ENCODE measurements around the gene GJB4. TPM values are rescaled to one million over a fixed set of nuclear protein-coding genes. Genes with fewer than 3 reads are reported as not detected.
"Not testable (repeated sequence)": the region's sequence is repeated elsewhere in the genome, so short reads cannot be mapped to it uniquely, and the experiment has no call there.

The GJB4 gene
- total and polyA plus RNA-seq, 2 experiments from 2014 or later, result not detected

DNA sequence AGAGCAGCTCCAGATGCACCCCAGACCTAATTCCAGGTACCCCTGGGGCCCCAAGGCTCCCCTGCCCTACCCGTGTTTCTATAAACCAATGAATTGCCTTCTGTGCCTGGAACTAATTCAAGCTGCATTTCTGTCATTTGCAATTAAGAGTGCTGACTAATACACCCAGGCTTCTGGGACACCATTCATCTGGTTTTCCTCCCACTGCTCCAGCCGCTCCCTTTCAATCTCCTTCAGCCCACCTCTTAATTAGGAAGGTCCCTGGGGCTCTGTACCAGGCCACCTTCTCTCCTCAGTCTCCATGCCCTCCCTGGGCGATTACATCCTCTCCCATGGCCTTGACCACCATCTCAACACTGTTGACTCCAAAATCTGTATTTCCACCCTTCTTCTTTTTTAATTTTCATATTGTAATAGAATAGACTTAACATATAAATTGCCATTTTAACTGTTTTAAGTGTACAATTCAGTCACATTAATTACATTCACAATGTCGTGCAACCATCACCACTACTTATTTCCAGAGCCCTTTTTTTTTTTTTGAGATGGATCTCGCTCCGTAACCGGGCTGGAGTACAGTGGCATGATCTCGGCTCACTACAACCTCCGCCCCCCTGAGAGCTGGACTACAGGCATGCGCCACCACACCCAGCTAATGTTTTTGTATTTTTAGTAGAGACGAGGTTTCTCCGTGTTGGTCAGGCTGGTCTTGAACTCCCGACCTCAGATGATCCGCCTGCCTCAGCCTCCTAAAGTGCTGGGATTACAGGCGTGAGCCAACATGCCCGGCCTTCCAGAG, 12.2 kb downstream of the GJB4 start:
- Histone ChIP-seq H3K27ac (no peak overlapping the region), H3K36me3 (no peaks in the 10 kb centered on the region), H3K27me3 (peaks cover 6% of the 10 kb centered on the region), H3K4me3 (no peak overlapping the region), H3K9me3 (ENCODE audit: low read depth) (no peaks in the 10 kb centered on the region), H3K4me1 (ENCODE audit: low read depth) (no peaks in the 10 kb centered on the region)
- no peak for TF ChIP-seq CTCF (IDR thresholded peaks at IDR 0.05; ENCODE audit: low read depth, low read length)
- no peak for DNase-seq (ENCODE audit: low read depth in 1 of 2, low spot score in 1 of 2)

GRCh38 chr1:34773114-34773513, 13.6 kb downstream of the GJB4 start:
- H3K27me3 ChIP-seq; H3K27ac ChIP-seq; H3K9me3 ChIP-seq (ENCODE audit: low read depth); H3K4me1 ChIP-seq (ENCODE audit: low read depth); H3K4me3 ChIP-seq; H3K36me3 ChIP-seq; DNase-seq (ENCODE audit: low read depth in 1 of 2, low spot score in 1 of 2): not testable (repeated sequence)

DNA sequence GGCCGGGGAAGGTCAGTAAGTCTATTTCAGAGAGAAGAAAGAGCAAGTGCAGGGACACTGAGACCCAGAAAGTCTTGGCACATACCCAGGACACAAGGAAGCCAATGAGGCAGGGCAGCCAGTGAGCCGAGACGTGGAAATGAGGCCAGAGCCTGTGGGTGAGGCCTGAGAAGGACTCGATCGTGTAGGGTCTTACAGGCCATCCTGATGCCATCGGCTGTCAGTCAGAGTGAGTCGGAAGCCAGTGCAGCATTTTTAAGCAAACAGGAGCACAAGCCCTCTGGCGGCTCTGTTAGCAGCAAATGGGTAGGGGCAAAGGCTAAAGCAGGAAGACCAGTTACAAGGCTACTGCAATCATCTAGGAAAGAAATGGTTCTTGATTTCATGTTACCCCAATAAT, 15.4 kb downstream of the GJB4 start:
- no peak for TF ChIP-seq CTCF (IDR thresholded peaks at IDR 0.05; ENCODE audit: low read depth, low read length)
- H3K9me3 ChIP-seq (ENCODE audit: low read depth), result no peaks in the 10 kb centered on the region
- DNase-seq (ENCODE audit: low read depth in 1 of 2, low spot score in 1 of 2), result no peak

DNA sequence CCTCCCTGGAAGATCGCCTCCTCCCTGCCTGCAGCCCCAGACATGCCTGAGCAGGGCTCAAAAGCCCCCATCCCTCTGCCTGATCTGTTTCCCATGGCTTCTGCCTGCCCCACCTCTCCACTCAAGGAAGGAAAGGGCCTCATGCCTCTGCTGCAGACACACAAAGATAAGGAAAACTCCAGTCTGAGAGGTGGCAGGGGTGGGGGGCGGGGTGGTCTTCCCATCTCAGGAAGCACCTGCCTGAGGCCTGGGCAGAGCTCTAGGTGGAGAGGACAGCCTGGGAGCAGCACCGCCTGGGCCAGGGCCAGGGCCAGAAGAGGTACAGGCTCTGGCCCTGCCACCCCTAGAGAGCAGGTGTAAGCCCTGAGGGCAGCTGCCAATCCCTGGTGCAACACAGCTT, 17.4 kb downstream of the GJB4 start:
- Histone ChIP-seq H3K4me1 (ENCODE audit: low read depth) (peaks cover 4% of the 10 kb centered on the region), H3K9me3 (ENCODE audit: low read depth) (no peaks in the 10 kb centered on the region), H3K27ac (no peak overlapping the region), H3K36me3 (no peaks in the 10 kb centered on the region), H3K4me3 (no peak overlapping the region), H3K27me3 (peaks cover 33% of the 10 kb centered on the region)
- no peak for TF ChIP-seq CTCF (IDR thresholded peaks at IDR 0.05; ENCODE audit: low read depth, low read length)
- DNase-seq (ENCODE audit: low read depth in 1 of 2, low spot score in 1 of 2), result no peak

More for the DNA sequence above, 15.4 kb downstream of the GJB4 start:
- H3K36me3 ChIP-seq, result no peaks in the 10 kb centered on the region
- no peaks in the 10 kb centered on the region for H3K4me1 ChIP-seq (ENCODE audit: low read depth)
- peaks cover 17% of the 10 kb centered on the region for H3K27me3 ChIP-seq
- no peak overlapping the region for H3K4me3 ChIP-seq
- H3K27ac ChIP-seq, result no peak overlapping the region

DNA sequence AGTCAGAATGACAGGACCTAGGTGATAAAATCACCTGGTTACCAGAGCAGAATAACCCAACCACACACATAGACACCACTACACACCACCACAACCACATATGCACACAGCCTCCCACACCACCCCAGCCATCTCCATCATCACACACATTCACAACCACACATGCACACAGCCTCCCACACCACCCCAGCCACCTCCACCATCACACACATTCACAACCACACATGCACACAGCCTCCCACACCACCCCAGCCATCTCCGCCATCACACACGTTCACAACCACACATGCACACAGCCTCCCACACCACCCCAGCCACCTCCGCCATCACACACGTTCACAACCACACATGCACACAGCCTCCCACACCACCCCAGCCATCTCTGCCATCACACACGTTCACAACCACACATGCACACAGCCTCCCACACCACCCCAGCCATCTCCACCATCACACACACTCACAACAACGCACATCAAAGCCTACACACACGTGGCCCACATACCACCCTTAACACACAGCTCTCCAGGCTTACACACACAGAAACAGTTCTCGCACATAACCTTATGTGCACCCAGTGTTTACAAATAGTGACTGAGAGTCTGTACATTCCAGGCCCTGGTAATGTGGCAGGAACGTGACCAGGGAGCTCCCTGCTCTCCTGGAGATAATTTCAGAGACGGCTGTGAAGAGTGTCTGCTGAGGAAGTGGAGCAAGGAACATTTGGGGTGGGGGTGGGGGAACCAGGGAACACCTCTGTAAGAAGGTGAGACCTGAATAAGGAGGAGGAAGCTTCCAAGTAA, 18.2 kb downstream of the GJB4 start:
- Histone ChIP-seq H3K36me3 (no peaks in the 10 kb centered on the region), H3K27me3 (peaks cover 41% of the 10 kb centered on the region), H3K4me3 (no peak overlapping the region), H3K27ac (no peak overlapping the region), H3K9me3 (ENCODE audit: low read depth) (no peaks in the 10 kb centered on the region), H3K4me1 (ENCODE audit: low read depth) (peaks cover 4% of the 10 kb centered on the region)
- no peak for TF ChIP-seq CTCF (IDR thresholded peaks at IDR 0.05; ENCODE audit: low read depth, low read length)
- DNase-seq (ENCODE audit: low read depth in 1 of 2, low spot score in 1 of 2), result no peak

DNA sequence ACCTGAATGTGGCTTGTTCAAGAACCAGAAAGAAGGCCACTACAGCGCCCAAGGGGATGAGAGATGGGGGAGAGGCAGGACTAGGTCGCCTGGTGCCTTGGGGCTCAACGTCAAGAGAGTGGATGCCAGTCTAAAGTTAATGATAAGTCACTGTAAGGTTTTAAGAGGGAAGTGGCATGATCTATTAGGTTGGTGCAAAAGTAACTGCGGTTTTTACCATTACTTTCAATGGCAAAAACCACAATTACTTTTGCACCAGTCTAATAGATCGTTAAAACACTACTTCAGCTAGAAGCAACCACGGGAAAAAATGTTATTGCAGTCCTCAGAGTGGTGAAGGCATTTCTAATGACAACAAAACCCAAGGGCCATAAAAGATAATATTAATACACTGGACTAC, 18.8 kb downstream of the GJB4 start:
- DNase-seq (ENCODE audit: low read depth in 1 of 2, low spot score in 1 of 2), result no peak
- H3K36me3 ChIP-seq, result no peaks in the 10 kb centered on the region
- peaks cover 4% of the 10 kb centered on the region for H3K4me1 ChIP-seq (ENCODE audit: low read depth)
- TF ChIP-seq CTCF (IDR thresholded peaks at IDR 0.05; ENCODE audit: low read depth, low read length), result no peak
- H3K27me3 ChIP-seq, result peaks cover 48% of the 10 kb centered on the region
- H3K4me3 ChIP-seq, result no peak overlapping the region
- no peak overlapping the region for H3K27ac ChIP-seq
- H3K9me3 ChIP-seq (ENCODE audit: low read depth), result no peaks in the 10 kb centered on the region
